BJ (cell line): Measurements from ENCODE around the gene STAT5B. TPM values are rescaled to one million over a fixed set of nuclear protein-coding genes. Genes with fewer than 3 reads are reported as not detected.
"Not testable (repeated sequence)": the region's sequence is repeated elsewhere in the genome, so short reads cannot be mapped to it uniquely, and the experiment has no call there.

Experiments
- CTCF ChIA-PET: fragments of 350-600 bp; formaldehyde crosslinking; extraction: SDS; loops from one replicate; lab custom pipeline; 2021; ENCODE audit warnings: antibody characterized with exemption, inconsistent platforms; lab: Yijun Ruan, JAX
- POLR2A ChIA-PET: fragments of 300-600 bp; sonication (Branson Sonifier 250); formaldehyde crosslinking; extraction: SDS; loops from one replicate; lab custom pipeline; 2021; ENCODE audit warnings: antibody characterized with exemption; lab: Charles Lee
- DNase-seq: peaks from one replicate; pipeline ENCODE4 v3.0.0-alpha.2; 2011; ENCODE audit warnings: low read depth
- H3K27me3 ChIP-seq: 2 replicates; pipeline ENCODE4 v1.6.0; 2011; ENCODE audit warnings: low read length; ENCODE audit not compliant: control insufficient read depth, insufficient read depth
- H3K36me3 ChIP-seq: 2 replicates; pipeline ENCODE4 v1.5.1; 2011; ENCODE audit warnings: low read length; ENCODE audit not compliant: control insufficient read depth, insufficient read depth
- H3K4me3 ChIP-seq: 2 replicates; pipeline ENCODE4 v1.5.1; 2011; ENCODE audit warnings: low read depth, mild to moderate bottlenecking, control low read depth, low read length
- polyA plus RNA-seq: library from polyadenylated mRNA; depleted of rRNA; stranded (reverse); fragments of >200 nt; gene quantifications from 2 replicates; pipeline ENCODE4 v1.2.3, GENCODE V29; 2011
- TF ChIP-seq, protein P1 (sequence below): IDR thresholded peaks from 2 replicates; pipeline ENCODE4 v1.5.1; 2011; ENCODE audit warnings: low read depth, mild to moderate bottlenecking, control low read depth, inconsistent platforms, low read length, moderate library complexity; ENCODE audit not compliant: insufficient read depth

The STAT5B gene
- polyA plus RNA-seq, 1 experiment, result 37.2 TPM

DNA sequence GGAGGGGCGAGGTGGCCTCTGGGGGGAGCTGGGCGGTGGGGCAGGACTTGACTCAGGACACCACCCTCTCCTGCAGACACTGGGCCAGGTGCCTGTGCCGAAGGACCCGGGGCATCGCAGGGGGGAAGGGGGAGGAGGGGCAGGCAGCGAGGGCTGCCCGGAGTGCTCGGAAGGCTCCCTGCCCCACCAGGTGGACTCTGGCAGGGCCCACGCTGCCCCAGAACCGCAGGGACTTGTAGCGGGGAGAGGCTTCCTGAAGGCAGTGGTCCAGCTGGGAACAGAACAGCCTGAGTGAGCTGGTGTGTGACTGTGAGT, 86.6 kb downstream of the STAT5B start:
- TF ChIP-seq, protein P1, sequence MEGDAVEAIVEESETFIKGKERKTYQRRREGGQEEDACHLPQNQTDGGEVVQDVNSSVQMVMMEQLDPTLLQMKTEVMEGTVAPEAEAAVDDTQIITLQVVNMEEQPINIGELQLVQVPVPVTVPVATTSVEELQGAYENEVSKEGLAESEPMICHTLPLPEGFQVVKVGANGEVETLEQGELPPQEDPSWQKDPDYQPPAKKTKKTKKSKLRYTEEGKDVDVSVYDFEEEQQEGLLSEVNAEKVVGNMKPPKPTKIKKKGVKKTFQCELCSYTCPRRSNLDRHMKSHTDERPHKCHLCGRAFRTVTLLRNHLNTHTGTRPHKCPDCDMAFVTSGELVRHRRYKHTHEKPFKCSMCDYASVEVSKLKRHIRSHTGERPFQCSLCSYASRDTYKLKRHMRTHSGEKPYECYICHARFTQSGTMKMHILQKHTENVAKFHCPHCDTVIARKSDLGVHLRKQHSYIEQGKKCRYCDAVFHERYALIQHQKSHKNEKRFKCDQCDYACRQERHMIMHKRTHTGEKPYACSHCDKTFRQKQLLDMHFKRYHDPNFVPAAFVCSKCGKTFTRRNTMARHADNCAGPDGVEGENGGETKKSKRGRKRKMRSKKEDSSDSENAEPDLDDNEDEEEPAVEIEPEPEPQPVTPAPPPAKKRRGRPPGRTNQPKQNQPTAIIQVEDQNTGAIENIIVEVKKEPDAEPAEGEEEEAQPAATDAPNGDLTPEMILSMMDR, result no peak
- Histone ChIP-seq H3K4me3 (no peak overlapping the region), H3K27me3 (no peaks in the 10 kb centered on the region), H3K36me3 (no peaks in the 10 kb centered on the region)
- DNase-seq, result no peak
- ChIA-PET CTCF (interaction anchor here (0.6 to 1.1 kb wide), 4 partner anchors 8 to 338 kb away, joined by 3 read pairs; partner anchors contain the start of gene KCNH4), POLR2A (no interaction called here)

DNA sequence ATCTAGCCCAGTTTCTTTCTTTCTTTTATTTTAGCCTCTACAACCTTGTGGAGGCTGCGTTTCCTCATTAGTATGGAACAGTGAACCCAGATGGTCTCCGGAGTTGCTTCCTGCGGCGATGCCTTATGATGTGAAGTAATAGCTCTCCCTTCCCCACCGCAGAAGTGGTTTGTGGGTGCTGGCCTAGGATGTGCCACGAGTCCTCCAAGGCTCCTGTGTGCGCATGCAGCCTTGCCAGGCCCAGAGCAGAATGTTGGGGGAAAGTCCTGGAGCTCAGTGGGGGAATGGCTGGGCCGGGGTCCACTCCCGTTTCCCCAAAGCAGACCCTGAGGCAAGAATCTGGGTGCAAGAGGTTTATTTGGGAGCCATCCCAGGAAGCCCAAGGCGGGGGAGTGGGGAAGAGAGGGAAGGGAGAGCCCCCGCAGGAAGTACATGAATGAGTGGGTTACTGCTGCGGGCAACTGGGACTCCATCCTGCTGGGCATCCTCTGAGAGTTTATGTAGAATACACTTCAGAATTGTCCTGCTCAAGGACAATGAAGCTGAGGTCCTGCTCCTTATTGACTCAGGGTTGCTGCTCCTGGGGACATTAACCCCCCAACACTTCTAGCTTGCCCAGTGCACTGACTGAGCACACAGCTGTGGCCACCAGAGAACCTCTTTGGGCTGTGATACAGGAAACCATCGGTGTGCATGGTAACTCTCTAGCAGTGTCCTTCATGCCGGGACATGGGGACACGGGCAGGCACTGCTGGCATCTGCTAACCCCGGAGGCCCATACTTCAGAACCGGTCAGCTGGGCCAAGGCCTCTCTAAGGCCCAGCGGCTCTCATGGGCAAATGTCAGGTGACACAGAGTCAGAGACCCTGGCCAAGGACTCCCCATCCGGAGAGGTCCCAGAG, 87.2 kb downstream of the STAT5B start:
- CTCF ChIA-PET, result interaction anchor here (0.6 to 2.2 kb wide), 5 partner anchors 8 to 338 kb away, joined by 3 to 6 read pairs (median 3); partner anchors contain the start of genes KCNH4 and NKIRAS2
- TF ChIP-seq, protein P1, result no peak
- Histone ChIP-seq H3K27me3 (no peaks in the 10 kb centered on the region), H3K36me3 (no peaks in the 10 kb centered on the region), H3K4me3 (no peak overlapping the region)
- DNase-seq, result no peak
- POLR2A ChIA-PET, result no interaction called here

- ChIA-PET CTCF (interaction anchor here (0.6 to 2.2 kb wide), 3 partner anchors 9 to 340 kb away, joined by 3 to 6 read pairs (median 4); partner anchors contain the start of gene NKIRAS2), POLR2A (no interaction called here)
- TF ChIP-seq, protein P1, result no peak
Observed at GRCh38 chr17:42187833-42188232, 88.4 kb downstream of the STAT5B start.

GRCh38 chr17:42186191-42186590, 90.0 kb downstream of the STAT5B start:
- POLR2A ChIA-PET, H3K27me3 ChIP-seq, DNase-seq, H3K4me3 ChIP-seq, H3K36me3 ChIP-seq: not testable (repeated sequence)
- CTCF ChIA-PET, result interaction anchor here (1.6 to 4.0 kb wide), 2 partner anchors 9 to 89 kb away, joined by 3 to 35 read pairs; partner anchors contain the start of gene GHDC

More at GRCh38 chr17:42187833-42188232, 88.4 kb downstream of the STAT5B start:
- no peak for DNase-seq
- Histone ChIP-seq H3K27me3 (0 out of 2 replicates have a peak, but pooled peaks cover 1% of the 10 kb centered on the region), H3K4me3 (no peak overlapping the region), H3K36me3 (no peaks in the 10 kb centered on the region)

- POLR2A ChIA-PET, result no interaction called here
- no peak for DNase-seq
- Histone ChIP-seq H3K36me3 (no peaks in the 10 kb centered on the region), H3K4me3 (no peak overlapping the region), H3K27me3 (peaks cover 7% of the 10 kb centered on the region)
- TF ChIP-seq, protein P1, result no peak
- CTCF ChIA-PET, result interaction anchor here (1.6 to 4.0 kb wide), 2 partner anchors 9 to 90 kb away, joined by 3 to 35 read pairs; partner anchors contain the start of gene GHDC
Observed at GRCh38 chr17:42185621-42185930, 90.6 kb downstream of the STAT5B start.
